OCI-LY3 (cell line): Measurements from ENCODE around the gene CCNB1.
"Not testable (repeated sequence)": the region's sequence is repeated elsewhere in the genome, so short reads cannot be mapped to it uniquely, and the experiment has no call there.

Experiments
- H2AFZ ChIP-seq: fragments of 200-600, 300-600 bp; shearing (Covaris generic); 2 replicates; pipeline ENCODE4 v1.6.0; 2014; ENCODE audit warnings: antibody characterized with exemption, low read depth, low read length
- H3K27ac ChIP-seq: fragments of 200-600, 300-600 bp; sonication (generic); 2 replicates; pipeline ENCODE4 v1.5.1; 2014; ENCODE audit warnings: mild to moderate bottlenecking, low read length, moderate library complexity, mixed read lengths
- H3K27me3 ChIP-seq: fragments of 200-600, 300-600 bp; sonication (generic); 2 replicates; pipeline ENCODE4 v1.6.1; 2014; ENCODE audit warnings: low read depth, low read length, mixed read lengths
- H3K36me3 ChIP-seq: fragments of 200-600, 300-600 bp; sonication (generic); replicated peaks from 2 replicates; pipeline ENCODE3; 2014; ENCODE audit warnings: low read depth, low read length, mixed read lengths
- H3K4me1 ChIP-seq: fragments of 300-600, 200-600 bp; sonication (generic); 2 replicates; pipeline ENCODE4 v1.6.1; 2014; ENCODE audit warnings: low read length, mixed read lengths
- H3K4me2 ChIP-seq: fragments of 200-600, 300-600 bp; sonication (generic); 2 replicates; pipeline ENCODE4 v1.6.1; 2014; ENCODE audit warnings: low read length, mixed read lengths
- H3K4me3 ChIP-seq: fragments of 300-600, 200-600 bp; sonication (generic); 2 replicates; pipeline ENCODE4 v1.5.1; 2014; ENCODE audit warnings: antibody characterized with exemption, mild to moderate bottlenecking, low read length, moderate library complexity
- H3K79me2 ChIP-seq: fragments of 300-600, 200-600 bp; shearing (Covaris generic); 2 replicates; pipeline ENCODE4 v1.6.1; 2014; ENCODE audit warnings: mild to moderate bottlenecking, low read length, mixed read lengths
- H3K9ac ChIP-seq: fragments of 300-600, 200-600 bp; shearing (Covaris generic); 2 replicates; pipeline ENCODE4 v1.6.0; 2014; ENCODE audit warnings: mild to moderate bottlenecking, low read length, moderate library complexity
- H3K9me3 ChIP-seq: fragments of 200-600, 300-600 bp; shearing (Covaris generic); 2 replicates; pipeline ENCODE4 v1.6.1; 2014; ENCODE audit warnings: low read length, mixed read lengths; ENCODE audit not compliant: insufficient read depth
- H4K20me1 ChIP-seq: fragments of 200-600, 300-600 bp; sonication (generic); 2 replicates; pipeline ENCODE4 v1.6.1; 2016; ENCODE audit warnings: low read length, mixed read lengths; ENCODE audit not compliant: insufficient read depth
- EZH2phosphoT487 ChIP-seq: fragments of 200-600 bp; shearing (Covaris generic); IDR thresholded peaks from 2 replicates; pipeline ENCODE4 v1.6.1; 2018; ENCODE audit warnings: antibody characterized with exemption, mixed run types, low read depth
- TF ChIP-seq, protein P1 (sequence below): fragments of 200-600, 300-600 bp; sonication (generic); IDR thresholded peaks from 2 replicates; pipeline ENCODE4 v1.5.1; 2014; ENCODE audit warnings: antibody characterized with exemption, low read length, low read depth

Gene CCNB1

DNA sequence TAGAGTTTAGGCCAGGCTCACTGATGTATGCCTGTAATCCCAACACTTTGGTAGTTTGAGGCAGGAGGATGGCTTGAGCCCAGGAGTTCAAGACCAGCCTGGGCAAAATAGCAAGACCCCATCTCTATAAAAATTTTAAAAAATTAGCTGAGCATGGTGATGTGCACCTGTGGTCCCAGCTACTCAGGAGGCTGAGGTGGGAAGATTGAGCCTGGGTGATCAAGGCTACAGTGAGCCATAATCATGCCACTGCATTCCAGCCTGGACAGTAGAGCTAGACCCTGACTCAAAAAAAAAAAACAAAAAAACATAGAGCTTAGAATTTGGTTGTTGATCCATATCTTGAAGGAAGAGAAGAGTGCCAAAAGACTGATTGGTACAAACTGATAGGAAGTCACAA lies 53.0 kb downstream of the CCNB1 start:
- peaks cover 6% of the 10 kb centered on the region; the same call in 1 of the 2 replicates for H3K4me1 ChIP-seq
- no peaks in the 10 kb centered on the region for H3K9me3 ChIP-seq
- H3K9ac ChIP-seq, result no peak overlapping the region
- TF ChIP-seq, protein P1, sequence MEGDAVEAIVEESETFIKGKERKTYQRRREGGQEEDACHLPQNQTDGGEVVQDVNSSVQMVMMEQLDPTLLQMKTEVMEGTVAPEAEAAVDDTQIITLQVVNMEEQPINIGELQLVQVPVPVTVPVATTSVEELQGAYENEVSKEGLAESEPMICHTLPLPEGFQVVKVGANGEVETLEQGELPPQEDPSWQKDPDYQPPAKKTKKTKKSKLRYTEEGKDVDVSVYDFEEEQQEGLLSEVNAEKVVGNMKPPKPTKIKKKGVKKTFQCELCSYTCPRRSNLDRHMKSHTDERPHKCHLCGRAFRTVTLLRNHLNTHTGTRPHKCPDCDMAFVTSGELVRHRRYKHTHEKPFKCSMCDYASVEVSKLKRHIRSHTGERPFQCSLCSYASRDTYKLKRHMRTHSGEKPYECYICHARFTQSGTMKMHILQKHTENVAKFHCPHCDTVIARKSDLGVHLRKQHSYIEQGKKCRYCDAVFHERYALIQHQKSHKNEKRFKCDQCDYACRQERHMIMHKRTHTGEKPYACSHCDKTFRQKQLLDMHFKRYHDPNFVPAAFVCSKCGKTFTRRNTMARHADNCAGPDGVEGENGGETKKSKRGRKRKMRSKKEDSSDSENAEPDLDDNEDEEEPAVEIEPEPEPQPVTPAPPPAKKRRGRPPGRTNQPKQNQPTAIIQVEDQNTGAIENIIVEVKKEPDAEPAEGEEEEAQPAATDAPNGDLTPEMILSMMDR, result no peak
- TF ChIP-seq EZH2phosphoT487, result no peak
- H3K27me3 ChIP-seq, result no peaks in the 10 kb centered on the region
- no peaks in the 10 kb centered on the region for H4K20me1 ChIP-seq
- H2AFZ ChIP-seq, result no peak overlapping the region
- no peak overlapping the region for H3K4me2 ChIP-seq
- H3K27ac ChIP-seq, result no peak overlapping the region
- H3K36me3 ChIP-seq, result no peaks in the 10 kb centered on the region
- H3K4me3 ChIP-seq, result no peak overlapping the region
- H3K79me2 ChIP-seq, result peaks cover 15% of the 10 kb centered on the region

DNA sequence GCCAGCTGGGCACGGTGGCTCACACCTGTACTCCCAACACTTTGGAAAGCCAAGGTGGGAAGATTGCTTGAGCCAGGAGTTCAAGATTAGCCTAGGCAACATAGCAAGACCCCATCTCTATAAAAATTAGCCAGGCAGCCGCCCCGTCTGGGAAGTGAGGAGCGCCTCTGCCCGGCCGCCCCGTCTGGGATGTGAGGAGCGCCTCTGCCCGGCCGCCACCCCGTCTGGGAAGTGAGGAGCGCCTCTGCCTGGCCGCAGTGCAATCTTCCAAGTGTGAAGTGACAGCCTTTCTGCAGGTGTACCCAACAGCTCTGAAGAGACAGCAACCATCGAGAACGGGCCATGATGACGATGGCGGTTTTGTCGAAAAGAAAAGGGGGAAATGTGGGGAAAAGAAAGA lies 53.4 kb downstream of the CCNB1 start:
- H3K9me3 ChIP-seq, H3K27me3 ChIP-seq, H3K4me3 ChIP-seq, H4K20me1 ChIP-seq, H3K36me3 ChIP-seq, H3K4me1 ChIP-seq, H2AFZ ChIP-seq, H3K4me2 ChIP-seq, H3K9ac ChIP-seq, H3K27ac ChIP-seq: not testable (repeated sequence)
- H3K79me2 ChIP-seq, result peaks cover 15% of the 10 kb centered on the region

DNA sequence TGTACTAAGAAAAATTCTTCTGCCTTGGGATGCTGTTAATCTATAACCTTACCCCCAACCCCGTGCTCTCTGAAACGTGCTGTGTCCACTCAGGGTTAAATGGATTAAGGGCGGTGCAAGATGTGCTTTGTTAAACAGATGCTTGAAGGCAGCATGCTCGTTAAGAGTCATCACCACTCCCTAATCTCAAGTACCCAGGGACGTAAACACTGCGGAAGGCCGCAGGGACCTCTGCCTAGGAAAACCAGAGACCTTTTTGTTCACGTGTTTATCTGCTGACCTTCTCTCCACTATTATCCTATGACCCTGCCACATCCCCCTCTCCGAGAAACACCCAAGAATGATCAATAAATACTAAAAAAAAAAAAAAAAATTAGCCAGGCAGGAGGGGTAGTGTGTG lies 53.9 kb downstream of the CCNB1 start:
- not testable (repeated sequence) for H3K4me1 ChIP-seq, H3K4me3 ChIP-seq, H3K27me3 ChIP-seq, H3K36me3 ChIP-seq, H3K9me3 ChIP-seq, H4K20me1 ChIP-seq, H3K9ac ChIP-seq, H2AFZ ChIP-seq, H3K4me2 ChIP-seq, H3K27ac ChIP-seq
- peaks cover 15% of the 10 kb centered on the region for H3K79me2 ChIP-seq

DNA sequence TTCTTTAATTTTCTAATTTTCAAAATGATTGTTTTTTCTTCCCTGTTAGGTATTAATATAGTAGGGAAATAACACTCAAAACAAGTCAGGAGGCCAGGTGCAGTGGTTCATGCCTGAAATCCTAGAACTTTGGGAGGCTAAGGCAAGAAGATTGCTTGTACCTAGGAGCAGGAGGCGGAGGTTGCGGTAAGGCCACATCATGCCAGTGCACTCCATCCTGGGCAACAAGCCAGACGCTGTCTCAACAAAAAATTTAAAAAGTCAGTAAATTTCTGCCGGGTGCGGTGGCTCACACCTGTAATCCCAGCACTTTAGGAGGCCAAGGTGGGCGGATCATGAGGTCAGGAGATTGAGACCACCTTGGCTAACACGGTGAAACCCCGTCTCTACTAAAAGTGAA lies 57.6 kb downstream of the CCNB1 start:
- H3K4me3 ChIP-seq, result no peak overlapping the region
- H2AFZ ChIP-seq, result no peak overlapping the region
- no peaks in the 10 kb centered on the region for H3K27me3 ChIP-seq
- no peaks in the 10 kb centered on the region for H3K9me3 ChIP-seq
- H3K9ac ChIP-seq, result no peak overlapping the region
- H3K36me3 ChIP-seq, result peaks cover 2% of the 10 kb centered on the region
- H3K79me2 ChIP-seq, result peaks cover under 1% of the 10 kb centered on the region; the same call in 1 of the 2 replicates
- no peaks in the 10 kb centered on the region for H3K4me1 ChIP-seq
- no peak overlapping the region for H3K27ac ChIP-seq
- no peaks in the 10 kb centered on the region for H4K20me1 ChIP-seq
- TF ChIP-seq, protein P1, result no peak
- no peak for TF ChIP-seq EZH2phosphoT487
- no peak overlapping the region for H3K4me2 ChIP-seq

DNA sequence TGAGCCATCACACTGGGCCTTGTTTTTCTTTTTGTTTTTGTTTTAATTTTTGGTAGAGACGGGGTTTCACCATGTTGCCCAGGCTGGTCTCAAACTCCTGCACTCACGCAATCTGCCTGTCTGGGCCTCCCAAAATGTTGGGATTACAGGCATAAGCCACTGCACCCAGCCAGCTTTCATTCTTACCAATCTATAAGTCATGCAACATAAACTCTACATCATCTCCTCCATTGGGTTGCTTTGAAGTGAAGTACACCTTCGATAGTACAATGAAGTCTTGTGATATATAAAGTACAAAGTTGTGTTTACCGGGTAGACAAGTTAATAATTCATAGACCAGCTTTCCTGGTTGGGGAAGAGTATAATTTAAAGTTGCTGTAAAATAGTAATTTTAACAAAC lies 58.9 kb downstream of the CCNB1 start:
- H3K4me2 ChIP-seq, result no peak overlapping the region
- H3K9me3 ChIP-seq, result no peaks in the 10 kb centered on the region
- no peak overlapping the region for H3K4me3 ChIP-seq
- peaks cover 2% of the 10 kb centered on the region for H3K36me3 ChIP-seq
- no peak overlapping the region for H2AFZ ChIP-seq
- no peak overlapping the region for H3K9ac ChIP-seq
- no peaks in the 10 kb centered on the region for H3K79me2 ChIP-seq
- H3K4me1 ChIP-seq, result no peaks in the 10 kb centered on the region
- H3K27ac ChIP-seq, result no peak overlapping the region
- H4K20me1 ChIP-seq, result no peaks in the 10 kb centered on the region
- H3K27me3 ChIP-seq, result no peaks in the 10 kb centered on the region
- TF ChIP-seq, protein P1, result no peak
- TF ChIP-seq EZH2phosphoT487, result no peak
